Upper lobe of left lung (tissue), 4 donors: ENCODE measurements around the gene RPS3.

Source experiments
- CTCF ChIP-seq, 6 experiments: fragments of 450-650 bp in 4 of 6; fragments of 200-600 bp in 2 of 6; sonication (generic) in 2 of 6; IDR thresholded peaks; one replicate each; pipeline ENCODE4 v1.5.1; 2016 to 2019; ENCODE audit warnings: antibody characterized with exemption in 6 of 6
- POLR2A ChIP-seq, 4 donors: fragments of 450-650 bp; IDR thresholded peaks; one replicate each; pipeline ENCODE4 v1.5.1; 2016 to 2017; ENCODE audit warnings: antibody characterized with exemption in 4 of 4, mild to moderate bottlenecking in 2 of 4

GRCh38 chr11:75376175-75376574, 23.1 kb upstream of the RPS3 start:
- TF ChIP-seq CTCF (IDR thresholded peaks at IDR 0.05) = peak in 1 of 6 experiments; percentile 7
- no peak for TF ChIP-seq POLR2A (IDR thresholded peaks at IDR 0.05)
